Measurements from ENCODE around the gene DTWD2.

The DTWD2 gene

GRCh38 chr5:119031011-119031886 lies 42.9 kb upstream of the DTWD2 start:
- H3F3A ChIP-seq (ENCODE audit: insufficient read depth) = peaks cover 65% of the 10 kb centered on the region
- H2AFZ ChIP-seq (ENCODE audit: low read depth, low read length, severe bottlenecking) = no peak overlapping the region
- H3K9me3 ChIP-seq (ENCODE audit: insufficient read depth, low read length) = no peaks in the 10 kb centered on the region
- peak overlapping the region; percentile 99 for H3K27ac ChIP-seq (ENCODE audit: low read depth, low read length)
- H4K20me1 ChIP-seq (ENCODE audit: low read depth, low read length) = no peaks in the 10 kb centered on the region
- no peak for TF ChIP-seq EZH2phosphoT487 (conservative IDR thresholded peaks at IDR 0.05; ENCODE audit: low read length)
- TF ChIP-seq CTCF (IDR thresholded peaks at IDR 0.05; ENCODE audit: insufficient read depth, low read length, poor library complexity, severe bottlenecking) = no peak
- peak overlapping the region; percentile 37 for H3K4me3 ChIP-seq (ENCODE audit: insufficient read depth, low read length, poor library complexity, severe bottlenecking)
- H3K36me3 ChIP-seq (ENCODE audit: low read length) = no peaks in the 10 kb centered on the region
- no peaks in the 10 kb centered on the region for H3K79me2 ChIP-seq (ENCODE audit: insufficient read depth, low read length)
- peak overlapping the region; percentile 89 for H3K4me2 ChIP-seq (ENCODE audit: low read depth, low read length, poor library complexity, severe bottlenecking)
- H3K27me3 ChIP-seq (ENCODE audit: low read length) = no peaks in the 10 kb centered on the region
- H3K9me2 ChIP-seq (replicated peaks; ENCODE audit: insufficient read depth, low read length) = no peaks in the 10 kb centered on the region
- H3K9ac ChIP-seq (ENCODE audit: low read length) = peak overlapping the region; percentile 51

- Histone ChIP-seq H3K9ac (ENCODE audit: low read length) (peak overlapping the region; percentile 44), H3K79me2 (ENCODE audit: insufficient read depth, low read length) (no peaks in the 10 kb centered on the region), H3K9me2 (replicated peaks; ENCODE audit: insufficient read depth, low read length) (no peaks in the 10 kb centered on the region), H3K4me3 (ENCODE audit: insufficient read depth, low read length, poor library complexity, severe bottlenecking) (peak overlapping the region; percentile 19), H4K20me1 (ENCODE audit: low read depth, low read length) (no peaks in the 10 kb centered on the region), H3F3A (ENCODE audit: insufficient read depth) (peaks cover 61% of the 10 kb centered on the region), H3K4me2 (ENCODE audit: low read depth, low read length, poor library complexity, severe bottlenecking) (peak overlapping the region; percentile 76), H3K9me3 (ENCODE audit: insufficient read depth, low read length) (no peaks in the 10 kb centered on the region), H3K36me3 (ENCODE audit: low read length) (no peaks in the 10 kb centered on the region), H2AFZ (ENCODE audit: low read depth, low read length, severe bottlenecking) (peak overlapping the region; percentile 58), H3K27ac (ENCODE audit: low read depth, low read length) (peak overlapping the region; percentile 99), H3K27me3 (ENCODE audit: low read length) (no peaks in the 10 kb centered on the region)
- no peak for TF ChIP-seq CTCF (IDR thresholded peaks at IDR 0.05; ENCODE audit: insufficient read depth, low read length, poor library complexity, severe bottlenecking)
- no peak for TF ChIP-seq EZH2phosphoT487 (conservative IDR thresholded peaks at IDR 0.05; ENCODE audit: low read length)
These were observed 40.2 kb upstream of the DTWD2 start for GRCh38 chr5:119028575-119028974.

- Histone ChIP-seq H4K20me1 (ENCODE audit: low read depth, low read length) (no peaks in the 10 kb centered on the region), H3K27me3 (ENCODE audit: low read length) (no peaks in the 10 kb centered on the region), H3K9me3 (ENCODE audit: insufficient read depth, low read length) (no peaks in the 10 kb centered on the region), H3K27ac (ENCODE audit: low read depth, low read length) (peak overlapping the region; percentile 60), H3K4me2 (ENCODE audit: low read depth, low read length, poor library complexity, severe bottlenecking) (peak overlapping the region; percentile 26), H3K4me3 (ENCODE audit: insufficient read depth, low read length, poor library complexity, severe bottlenecking) (no peak overlapping the region), H3K9me2 (replicated peaks; ENCODE audit: insufficient read depth, low read length) (no peaks in the 10 kb centered on the region), H3K36me3 (ENCODE audit: low read length) (no peaks in the 10 kb centered on the region), H3K79me2 (ENCODE audit: insufficient read depth, low read length) (no peaks in the 10 kb centered on the region), H2AFZ (ENCODE audit: low read depth, low read length, severe bottlenecking) (peak overlapping the region; percentile 76), H3F3A (ENCODE audit: insufficient read depth) (peaks cover 27% of the 10 kb centered on the region), H3K9ac (ENCODE audit: low read length) (peak overlapping the region; percentile 19)
- TF ChIP-seq EZH2phosphoT487 (conservative IDR thresholded peaks at IDR 0.05; ENCODE audit: low read length) (no peak), CTCF (IDR thresholded peaks at IDR 0.05; ENCODE audit: insufficient read depth, low read length, poor library complexity, severe bottlenecking) (no peak)
These were observed 34.4 kb upstream of the DTWD2 start for GRCh38 chr5:119022773-119023172.

All from SU-DHL-6 (cell line).